GM12891 (cell line): ENCODE results near the gene COLEC12.

Experiments used
- PAX5 ChIP-seq: IDR thresholded peaks from 2 replicates; pipeline ENCODE4 v1.6.1; 2011; ENCODE audit warnings: low read length, moderate library complexity, mild to moderate bottlenecking; ENCODE audit not compliant: insufficient read depth, severe bottlenecking
- POLR2A ChIP-seq: IDR thresholded peaks from 2 replicates; pipeline ENCODE4 v1.6.1; 2011; ENCODE audit warnings: low read depth, low read length, control low read depth
- POLR2AphosphoS5 ChIP-seq: IDR thresholded peaks from 2 replicates; pipeline ENCODE4 v1.6.1; 2011; ENCODE audit warnings: low read depth, low read length, control low read depth
- POU2F2 ChIP-seq: IDR thresholded peaks from 2 replicates; pipeline ENCODE4 v1.6.1; 2011; ENCODE audit warnings: low read depth, mild to moderate bottlenecking, control low read depth, low read length, moderate library complexity
- SPI1 ChIP-seq: IDR thresholded peaks from 2 replicates; pipeline ENCODE4 v1.6.1; 2011; ENCODE audit warnings: low read depth, low read length, control low read depth
- TAF1 ChIP-seq: IDR thresholded peaks from 2 replicates; pipeline ENCODE4 v1.6.1; 2011; ENCODE audit warnings: low read depth, low read length, control low read depth

DNA sequence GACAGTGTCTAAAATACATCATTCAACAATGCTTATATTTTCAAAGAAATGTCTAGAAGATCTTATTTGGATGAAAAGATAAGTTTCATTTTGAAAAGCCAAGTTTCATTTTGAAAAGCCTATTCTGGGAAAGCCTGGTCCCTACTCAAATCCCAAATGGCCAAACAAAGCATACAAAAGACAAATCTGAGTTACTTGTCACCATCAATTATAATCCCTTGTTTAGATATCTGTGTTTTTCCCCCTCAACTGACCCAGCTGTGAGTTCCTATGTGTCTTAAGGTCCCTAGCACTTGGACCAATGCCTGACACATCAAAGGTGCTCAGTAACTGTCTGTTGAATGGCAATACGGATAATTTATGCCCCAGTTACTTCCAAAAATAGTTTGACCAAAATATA lies 180.3 kb downstream of the COLEC12 start:
- TF ChIP-seq POLR2AphosphoS5 (no peak), POLR2A (no peak), TAF1 (no peak), PAX5 (no peak), SPI1 (no peak), POU2F2 (no peak)
